Measurements from ENCODE around the gene THSD4. TPM values are rescaled to one million over a fixed set of nuclear protein-coding genes. Genes with fewer than 3 reads are reported as not detected.

Gene THSD4
- total RNA-seq, 2 donors from 2014 or later: not detected

GRCh38 chr15:71458089-71458660 lies 342.9 kb downstream of the THSD4 start:
- Mint-ChIP-seq H3K27me3 (peaks cover 20 to 23% of the 10 kb centered on the region in 2 donors), H3K4me1 (ENCODE audit: low read depth in 2 of 2) (no peaks in the 10 kb centered on the region), H3K4me3 (no peak overlapping the region), H3K9me3 (no peaks in the 10 kb centered on the region), H3K36me3 (no peaks in the 10 kb centered on the region), H3K27ac (no peak overlapping the region)
- no peak for DNase-seq (ENCODE audit: low spot score)
- no peak for ATAC-seq

GRCh38 chr15:71461748-71462147 lies 346.5 kb downstream of the THSD4 start:
- no peaks in the 10 kb centered on the region for H3K4me1 Mint-ChIP-seq (ENCODE audit: low read depth in 2 of 2)
- no peak overlapping the region for H3K4me3 Mint-ChIP-seq
- no peaks in the 10 kb centered on the region for H3K36me3 Mint-ChIP-seq
- no peaks in the 10 kb centered on the region for H3K9me3 Mint-ChIP-seq
- ATAC-seq (no peak), DNase-seq (ENCODE audit: low spot score) (no peak)
- H3K27ac Mint-ChIP-seq: no peak overlapping the region
- H3K27me3 Mint-ChIP-seq: peaks cover 28 to 41% of the 10 kb centered on the region in 2 donors

- Mint-ChIP-seq H3K27me3 (peaks cover 29 to 44% of the 10 kb centered on the region in 2 donors), H3K36me3 (no peaks in the 10 kb centered on the region), H3K4me3 (no peak overlapping the region), H3K9me3 (no peaks in the 10 kb centered on the region), H3K4me1 (ENCODE audit: low read depth in 2 of 2) (no peaks in the 10 kb centered on the region), H3K27ac (no peak overlapping the region)
- DNase-seq (ENCODE audit: low spot score) (no peak), ATAC-seq (no peak)
Measured at GRCh38 chr15:71462638-71463037, 347.4 kb downstream of the THSD4 start.

- no peak for ATAC-seq
Measured at GRCh38 chr15:71463156-71463665, 347.9 kb downstream of the THSD4 start.

GRCh38 chr15:71465131-71465955 lies 350.1 kb downstream of the THSD4 start:
- H3K27ac Mint-ChIP-seq: no peak overlapping the region
- DNase-seq (ENCODE audit: low spot score) (no peak), ATAC-seq (no peak)
- H3K4me1 Mint-ChIP-seq (ENCODE audit: low read depth in 2 of 2): no peaks in the 10 kb centered on the region
- H3K4me3 Mint-ChIP-seq: no peak overlapping the region
- no peaks in the 10 kb centered on the region for H3K9me3 Mint-ChIP-seq
- peaks cover 24 to 35% of the 10 kb centered on the region in 2 donors for H3K27me3 Mint-ChIP-seq
- H3K36me3 Mint-ChIP-seq: no peaks in the 10 kb centered on the region

More at GRCh38 chr15:71463156-71463665, 347.9 kb downstream of the THSD4 start:
- H3K27me3 Mint-ChIP-seq: peaks cover 29 to 41% of the 10 kb centered on the region in 2 donors
- H3K27ac Mint-ChIP-seq: no peak overlapping the region
- H3K36me3 Mint-ChIP-seq: no peaks in the 10 kb centered on the region
- no peak overlapping the region for H3K4me3 Mint-ChIP-seq
- H3K4me1 Mint-ChIP-seq (ENCODE audit: low read depth in 2 of 2): no peaks in the 10 kb centered on the region
- DNase-seq (ENCODE audit: low spot score): no peak
- H3K9me3 Mint-ChIP-seq: no peaks in the 10 kb centered on the region

GRCh38 chr15:71468715-71469114 lies 353.4 kb downstream of the THSD4 start:
- H3K9me3 Mint-ChIP-seq: no peaks in the 10 kb centered on the region
- no peaks in the 10 kb centered on the region for H3K4me1 Mint-ChIP-seq (ENCODE audit: low read depth in 2 of 2)
- ATAC-seq: no peak
- no peaks in the 10 kb centered on the region for H3K36me3 Mint-ChIP-seq
- DNase-seq (ENCODE audit: low spot score): no peak
- no peak overlapping the region for H3K4me3 Mint-ChIP-seq
- peaks cover 15 to 27% of the 10 kb centered on the region in 2 donors for H3K27me3 Mint-ChIP-seq
- H3K27ac Mint-ChIP-seq: no peak overlapping the region

- ATAC-seq (no peak), DNase-seq (ENCODE audit: low spot score) (no peak)
- no peaks in the 10 kb centered on the region for H3K36me3 Mint-ChIP-seq
- no peaks in the 10 kb centered on the region for H3K9me3 Mint-ChIP-seq
- no peaks in the 10 kb centered on the region for H3K4me1 Mint-ChIP-seq (ENCODE audit: low read depth in 2 of 2)
- H3K27me3 Mint-ChIP-seq: peaks cover 9 to 21% of the 10 kb centered on the region in 2 donors
- H3K27ac Mint-ChIP-seq: no peak overlapping the region
- no peak overlapping the region for H3K4me3 Mint-ChIP-seq
Measured at GRCh38 chr15:71469413-71469812, 354.1 kb downstream of the THSD4 start.

- peaks cover 6 to 20% of the 10 kb centered on the region in 2 donors for H3K27me3 Mint-ChIP-seq
- no peaks in the 10 kb centered on the region for H3K9me3 Mint-ChIP-seq
- DNase-seq (ENCODE audit: low spot score) (no peak), ATAC-seq (peak in 1 of 2 donors; percentile 34)
- no peak overlapping the region for H3K4me3 Mint-ChIP-seq
- H3K27ac Mint-ChIP-seq: no peak overlapping the region
- H3K36me3 Mint-ChIP-seq: no peaks in the 10 kb centered on the region
- no peaks in the 10 kb centered on the region for H3K4me1 Mint-ChIP-seq (ENCODE audit: low read depth in 2 of 2)
Measured at GRCh38 chr15:71471347-71471746, 356.1 kb downstream of the THSD4 start.

- DNase-seq (ENCODE audit: low spot score) (no peak), ATAC-seq (no peak)
- no peak overlapping the region for H3K27ac Mint-ChIP-seq
- no peak overlapping the region for H3K4me3 Mint-ChIP-seq
- no peaks in the 10 kb centered on the region for H3K9me3 Mint-ChIP-seq
- H3K27me3 Mint-ChIP-seq: peaks cover 7 to 10% of the 10 kb centered on the region in 2 donors
- H3K4me1 Mint-ChIP-seq (ENCODE audit: low read depth in 2 of 2): no peaks in the 10 kb centered on the region
- no peaks in the 10 kb centered on the region for H3K36me3 Mint-ChIP-seq
Measured at GRCh38 chr15:71472566-71472965, 357.3 kb downstream of the THSD4 start.

GRCh38 chr15:71473751-71474150 lies 358.5 kb downstream of the THSD4 start:
- peaks cover 5 to 13% of the 10 kb centered on the region in 2 donors for H3K27me3 Mint-ChIP-seq
- no peaks in the 10 kb centered on the region for H3K36me3 Mint-ChIP-seq
- DNase-seq (ENCODE audit: low spot score) (no peak), ATAC-seq (peak in 1 of 2 donors; percentile 35)
- no peaks in the 10 kb centered on the region for H3K9me3 Mint-ChIP-seq
- H3K4me3 Mint-ChIP-seq: no peak overlapping the region
- H3K27ac Mint-ChIP-seq: no peak overlapping the region
- H3K4me1 Mint-ChIP-seq (ENCODE audit: low read depth in 2 of 2): no peaks in the 10 kb centered on the region

- H3K27ac Mint-ChIP-seq: no peak overlapping the region
- no peaks in the 10 kb centered on the region for H3K9me3 Mint-ChIP-seq
Measured at GRCh38 chr15:71476823-71477222, 361.6 kb downstream of the THSD4 start.

GRCh38 chr15:71480556-71480955 lies 365.3 kb downstream of the THSD4 start:
- Mint-ChIP-seq H3K9me3 (no peaks in the 10 kb centered on the region), H3K36me3 (no peaks in the 10 kb centered on the region), H3K27ac (no peak overlapping the region), H3K4me3 (no peak overlapping the region), H3K4me1 (ENCODE audit: low read depth in 2 of 2) (no peaks in the 10 kb centered on the region), H3K27me3 (peaks cover 13 to 39% of the 10 kb centered on the region in 2 donors)
- DNase-seq (ENCODE audit: low spot score): no peak
- ATAC-seq: no peak

More at GRCh38 chr15:71476823-71477222, 361.6 kb downstream of the THSD4 start:
- Mint-ChIP-seq H3K4me3 (no peak overlapping the region), H3K27me3 (peaks cover 10 to 35% of the 10 kb centered on the region in 2 donors), H3K36me3 (no peaks in the 10 kb centered on the region), H3K4me1 (ENCODE audit: low read depth in 2 of 2) (no peaks in the 10 kb centered on the region)
- DNase-seq (ENCODE audit: low spot score) (no peak), ATAC-seq (no peak)

GRCh38 chr15:71484080-71484479 lies 368.8 kb downstream of the THSD4 start:
- no peak overlapping the region for H3K4me3 Mint-ChIP-seq

GRCh38 chr15:71485094-71485693 lies 369.9 kb downstream of the THSD4 start:
- peaks cover 10 to 51% of the 10 kb centered on the region in 2 donors for H3K27me3 Mint-ChIP-seq
- no peak for ATAC-seq
- no peaks in the 10 kb centered on the region for H3K9me3 Mint-ChIP-seq
- H3K4me1 Mint-ChIP-seq (ENCODE audit: low read depth in 2 of 2): no peaks in the 10 kb centered on the region
- no peak overlapping the region for H3K4me3 Mint-ChIP-seq
- no peak overlapping the region for H3K27ac Mint-ChIP-seq
- no peaks in the 10 kb centered on the region for H3K36me3 Mint-ChIP-seq
- no peak for DNase-seq (ENCODE audit: low spot score)

More at GRCh38 chr15:71484080-71484479, 368.8 kb downstream of the THSD4 start:
- no peaks in the 10 kb centered on the region for H3K4me1 Mint-ChIP-seq (ENCODE audit: low read depth in 2 of 2)
- no peaks in the 10 kb centered on the region for H3K36me3 Mint-ChIP-seq
- DNase-seq (ENCODE audit: low spot score) (no peak), ATAC-seq (no peak)
- peaks cover 10 to 49% of the 10 kb centered on the region in 2 donors for H3K27me3 Mint-ChIP-seq
- H3K27ac Mint-ChIP-seq: no peak overlapping the region
- H3K9me3 Mint-ChIP-seq: no peaks in the 10 kb centered on the region

All from natural killer cell treated with Interleukin-12 subunit alpha and Interleukin-12 subunit beta and Interleukin-15 and Interleukin-18, amount 100 ng/mL, for 72 hours (primary cell).